HUES48 (cell line): ENCODE measurements around the gene RERE.
"Not testable (repeated sequence)": the region's sequence is repeated elsewhere in the genome, so short reads cannot be mapped to it uniquely, and the experiment has no call there.

Source experiments
- H3K27ac ChIP-seq: one replicate; pipeline ENCODE4 v1.7.0; 2013; ENCODE audit warnings: low read depth, low read length, inconsistent platforms
- H3K27me3 ChIP-seq: 2 replicates; pipeline ENCODE4 v1.6.1; 2013; ENCODE audit warnings: mild to moderate bottlenecking, low read length; ENCODE audit not compliant: control insufficient read depth, insufficient read depth
- H3K36me3 ChIP-seq: 2 replicates; pipeline ENCODE4 v1.6.1; 2013; ENCODE audit warnings: low read length; ENCODE audit not compliant: control insufficient read depth, insufficient read depth
- H3K4me1 ChIP-seq: 2 replicates; pipeline ENCODE4 v1.6.1; 2013; ENCODE audit warnings: mild to moderate bottlenecking, low read length; ENCODE audit not compliant: control insufficient read depth, insufficient read depth
- H3K4me3 ChIP-seq: 2 replicates; pipeline ENCODE4 v1.5.1; 2013; ENCODE audit warnings: mild to moderate bottlenecking, low read depth, low read length
- H3K9ac ChIP-seq: 2 replicates; pipeline ENCODE4 v1.6.1; 2013; ENCODE audit warnings: mild to moderate bottlenecking, low read depth, low read length, moderate library complexity
- H3K9me3 ChIP-seq: 2 replicates; pipeline ENCODE4 v1.6.1; 2013; ENCODE audit warnings: low read length; ENCODE audit not compliant: control insufficient read depth, insufficient read depth

The RERE gene

DNA sequence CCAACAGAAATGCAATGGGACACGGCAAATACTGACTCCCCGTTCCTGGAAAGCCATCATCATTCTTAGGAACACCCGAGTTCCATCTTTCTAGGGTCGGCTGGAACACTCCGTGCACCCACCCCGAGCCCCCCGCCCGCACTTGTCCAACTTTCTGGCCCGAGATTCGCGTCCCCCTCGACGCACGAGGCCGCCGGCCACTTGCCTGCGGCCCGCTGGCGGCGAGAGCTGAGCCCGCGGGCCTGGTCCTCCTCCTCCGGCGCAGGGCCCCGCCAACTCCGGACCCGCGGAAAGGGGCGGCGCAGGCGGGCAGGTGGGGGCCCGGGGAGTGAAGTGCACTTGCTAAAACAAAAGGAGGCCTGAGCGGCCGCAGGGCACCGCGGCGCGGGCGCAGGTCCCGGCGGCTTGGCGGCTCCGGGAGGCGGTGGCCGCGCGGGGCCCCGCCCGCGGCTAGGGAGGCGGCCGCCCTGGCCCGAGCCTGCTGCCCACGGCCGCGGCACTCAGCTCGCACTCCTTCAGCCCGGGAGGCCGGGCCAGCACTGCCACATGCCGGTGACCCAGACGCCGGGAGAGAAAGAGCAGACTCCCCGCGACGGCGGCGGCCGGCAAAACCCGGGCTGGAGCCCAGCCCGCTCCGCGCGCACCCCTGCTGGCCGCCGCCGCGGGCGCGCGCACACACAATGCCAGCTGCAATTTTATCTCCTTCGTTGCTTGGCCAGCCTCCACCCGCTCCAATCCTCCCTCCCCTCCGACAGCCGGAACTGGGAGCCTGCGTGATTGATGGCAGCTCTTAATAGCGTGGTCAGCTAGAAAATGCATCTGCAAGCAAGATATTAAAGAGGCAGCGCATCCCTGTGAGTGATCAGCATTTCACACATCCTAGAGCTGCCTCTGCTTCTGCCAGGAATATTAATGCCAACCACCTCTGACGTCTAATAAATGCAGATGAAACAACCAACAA is 114.3 kb downstream of the RERE start:
- Histone ChIP-seq H3K27me3 (no peaks in the 10 kb centered on the region), H3K9me3 (no peaks in the 10 kb centered on the region), H3K27ac (peak overlapping the region; percentile 97), H3K36me3 (no peaks in the 10 kb centered on the region), H3K9ac (peak overlapping the region; percentile 92), H3K4me3 (peak overlapping the region; percentile 95), H3K4me1 (peaks cover 50% of the 10 kb centered on the region)

- Histone ChIP-seq H3K4me3 (peak overlapping the region; percentile 95), H3K4me1 (peaks cover 52% of the 10 kb centered on the region), H3K27ac (peak overlapping the region; percentile 97), H3K36me3 (no peaks in the 10 kb centered on the region), H3K27me3 (no peaks in the 10 kb centered on the region), H3K9ac (peak overlapping the region; percentile 92), H3K9me3 (no peaks in the 10 kb centered on the region)
Observed at GRCh38 chr1:8702472-8702849, 115.0 kb downstream of the RERE start.

DNA sequence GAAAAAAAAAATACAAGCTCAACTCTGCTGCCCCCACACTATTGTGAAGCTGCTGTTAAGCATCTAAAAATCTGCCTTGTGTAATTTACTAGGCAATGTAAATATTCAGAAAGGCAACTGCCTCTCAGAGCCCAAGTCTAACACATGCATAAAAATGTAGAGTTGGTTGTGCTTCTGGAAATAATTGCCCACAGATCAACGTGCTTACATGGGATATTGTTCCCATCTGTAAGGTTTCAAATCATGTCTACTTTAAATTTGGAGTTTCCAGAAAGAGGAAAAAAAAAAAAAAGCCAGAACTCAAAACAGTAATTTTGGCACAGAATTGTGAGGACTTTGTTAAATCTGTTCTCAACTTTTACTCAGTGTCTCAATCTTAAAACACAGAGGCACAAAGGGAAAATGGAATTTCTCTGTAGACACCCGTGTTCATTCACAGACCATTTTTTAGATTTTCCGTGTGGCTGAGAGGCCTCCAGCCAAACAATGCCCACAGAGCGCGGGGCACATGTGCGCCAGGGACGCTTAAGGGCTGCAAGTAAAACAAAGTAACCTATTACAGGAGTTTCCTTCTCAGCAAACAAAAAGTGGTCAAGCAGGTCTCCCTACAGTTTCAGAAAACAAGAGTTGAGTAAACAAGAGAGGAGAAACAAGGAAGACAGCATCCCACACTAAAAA is 115.5 kb downstream of the RERE start:
- H3K9me3 ChIP-seq = no peaks in the 10 kb centered on the region
- no peaks in the 10 kb centered on the region for H3K27me3 ChIP-seq
- H3K27ac ChIP-seq = peak overlapping the region; percentile 97
- H3K36me3 ChIP-seq = no peaks in the 10 kb centered on the region
- peak overlapping the region; percentile 95 for H3K4me3 ChIP-seq
- H3K9ac ChIP-seq = peak overlapping the region; percentile 92
- H3K4me1 ChIP-seq = peaks cover 54% of the 10 kb centered on the region

DNA sequence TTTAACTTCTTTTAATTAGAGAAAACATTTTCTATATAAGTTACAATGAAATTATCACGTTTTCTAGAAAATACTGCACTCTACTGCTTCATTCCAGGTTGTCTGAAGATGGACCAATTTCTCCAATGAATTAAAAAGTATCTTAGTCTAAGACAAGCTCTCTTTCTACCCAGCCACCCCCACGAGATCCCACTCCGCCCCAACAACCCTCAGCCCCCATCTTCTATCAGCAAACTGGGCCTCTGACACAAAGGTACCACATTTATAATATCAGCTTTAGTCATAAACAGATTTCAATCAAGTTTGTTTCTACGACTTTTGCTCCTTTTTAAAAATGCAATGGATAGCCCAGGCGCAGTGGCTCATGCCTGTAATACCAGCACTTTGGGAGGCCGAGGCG is 117.8 kb downstream of the RERE start:
- Histone ChIP-seq H3K9me3 (no peaks in the 10 kb centered on the region), H3K36me3 (no peaks in the 10 kb centered on the region), H3K4me3 (no peak overlapping the region), H3K4me1 (peaks cover 58% of the 10 kb centered on the region), H3K27me3 (no peaks in the 10 kb centered on the region), H3K9ac (no peak overlapping the region), H3K27ac (no peak overlapping the region)

DNA sequence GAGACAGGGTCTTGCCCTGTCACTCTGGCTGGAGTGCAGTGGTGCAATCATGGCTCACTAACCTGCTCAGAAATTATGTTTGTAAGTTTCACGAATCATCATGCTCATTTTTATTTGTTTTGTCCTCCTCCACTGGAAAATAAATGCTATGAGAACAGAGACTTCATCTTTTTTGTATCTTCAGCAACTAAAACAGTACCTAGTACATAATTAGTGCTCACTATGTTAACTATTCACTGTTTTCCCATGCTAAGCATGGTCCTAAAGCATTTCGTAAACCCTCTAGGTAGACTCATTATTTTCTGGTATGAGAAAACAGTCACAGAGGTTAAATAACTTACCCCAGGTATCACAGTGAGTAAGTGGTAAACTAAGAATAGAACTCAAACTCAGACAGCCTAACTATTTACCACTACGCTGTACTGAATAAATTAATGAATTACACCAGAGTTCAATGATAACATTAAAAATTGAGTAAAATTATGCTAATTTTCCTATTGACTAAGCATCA is 118.4 kb downstream of the RERE start:
- H3K4me3 ChIP-seq = no peak overlapping the region
- H3K27me3 ChIP-seq = no peaks in the 10 kb centered on the region
- peaks cover 54% of the 10 kb centered on the region for H3K4me1 ChIP-seq
- H3K9me3 ChIP-seq = no peaks in the 10 kb centered on the region
- no peaks in the 10 kb centered on the region for H3K36me3 ChIP-seq
- no peak overlapping the region for H3K27ac ChIP-seq
- H3K9ac ChIP-seq = no peak overlapping the region

- no peak overlapping the region for H3K4me3 ChIP-seq
- H3K27me3 ChIP-seq = no peaks in the 10 kb centered on the region
- peaks cover 53% of the 10 kb centered on the region for H3K4me1 ChIP-seq
- no peaks in the 10 kb centered on the region for H3K36me3 ChIP-seq
- peak overlapping the region; percentile 24 for H3K27ac ChIP-seq
- no peak overlapping the region for H3K9ac ChIP-seq
- no peaks in the 10 kb centered on the region for H3K9me3 ChIP-seq
Observed at GRCh38 chr1:8698012-8698630, 119.3 kb downstream of the RERE start.

DNA sequence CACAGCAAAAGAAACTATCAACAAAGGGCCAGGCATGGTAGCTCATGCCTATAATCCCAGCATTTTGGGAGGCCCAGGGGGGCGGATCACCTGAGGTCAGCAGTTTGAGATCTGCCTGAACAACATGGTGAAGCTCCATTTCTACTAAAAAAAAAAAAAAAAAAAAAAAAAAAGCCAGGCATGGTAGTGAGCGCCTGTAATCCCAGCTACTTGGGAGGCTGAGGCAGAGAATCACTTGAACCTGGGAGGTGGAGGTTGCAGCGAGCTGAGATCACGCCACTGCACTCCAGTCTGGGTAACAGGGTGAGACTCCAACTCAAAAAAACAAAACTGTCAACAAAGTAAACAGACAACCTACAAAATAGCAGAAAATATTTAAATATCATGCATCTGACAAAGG is 122.0 kb downstream of the RERE start:
- H3K4me1 ChIP-seq = peaks cover 50% of the 10 kb centered on the region

DNA sequence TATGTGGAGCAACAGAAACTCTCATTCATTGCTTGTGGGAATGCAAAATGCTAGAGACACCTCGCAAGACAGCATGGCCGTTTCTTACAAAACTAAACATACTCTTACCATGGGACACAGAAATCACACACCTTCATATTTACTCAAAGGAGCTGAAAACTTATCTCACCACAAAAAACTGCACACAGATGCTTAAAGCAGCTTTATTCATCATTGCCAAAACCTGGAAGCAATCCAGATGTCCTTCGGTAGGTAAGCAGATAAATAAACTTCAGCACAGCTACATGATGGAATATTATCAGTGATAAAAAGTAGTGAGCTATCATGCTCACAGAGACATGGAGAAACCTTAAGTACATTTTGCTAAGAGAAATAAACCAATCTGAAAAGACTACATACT is 124.3 kb downstream of the RERE start:
- Histone ChIP-seq H3K27me3 (no peaks in the 10 kb centered on the region), H3K9ac (no peak overlapping the region), H3K36me3 (no peaks in the 10 kb centered on the region), H3K4me3 (no peak overlapping the region), H3K4me1 (peaks cover 43% of the 10 kb centered on the region), H3K9me3 (no peaks in the 10 kb centered on the region), H3K27ac (no peak overlapping the region)

More for the DNA sequence above, 122.0 kb downstream of the RERE start:
- H3K36me3 ChIP-seq, H3K4me3 ChIP-seq, H3K27ac ChIP-seq, H3K9me3 ChIP-seq, H3K9ac ChIP-seq, H3K27me3 ChIP-seq: not testable (repeated sequence)

- Histone ChIP-seq H3K9ac (no peak overlapping the region), H3K4me1 (peaks cover 41% of the 10 kb centered on the region), H3K9me3 (no peaks in the 10 kb centered on the region), H3K27me3 (no peaks in the 10 kb centered on the region), H3K36me3 (no peaks in the 10 kb centered on the region), H3K4me3 (no peak overlapping the region), H3K27ac (no peak overlapping the region)
Observed at GRCh38 chr1:8691662-8692061, 125.8 kb downstream of the RERE start.

DNA sequence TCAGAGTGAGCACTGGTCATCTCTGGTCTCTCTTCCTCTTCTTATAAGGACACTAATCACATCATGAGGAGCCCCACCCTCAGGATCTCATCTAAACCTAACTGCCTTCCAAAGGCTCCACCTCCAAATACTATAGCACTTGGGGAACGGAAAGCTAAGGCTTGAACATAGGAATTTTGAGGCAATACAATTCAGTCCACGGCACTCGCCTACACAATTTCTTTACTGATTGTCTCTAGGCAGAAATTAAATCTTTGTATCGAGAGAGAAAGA is 127.3 kb downstream of the RERE start:
- Histone ChIP-seq H3K9ac (no peak overlapping the region), H3K4me3 (no peak overlapping the region), H3K27me3 (no peaks in the 10 kb centered on the region), H3K4me1 (peaks cover 32% of the 10 kb centered on the region), H3K27ac (no peak overlapping the region), H3K9me3 (no peaks in the 10 kb centered on the region), H3K36me3 (no peaks in the 10 kb centered on the region)
